Activated CD8-positive, alpha-beta memory T cell treated with anti-CD3 and anti-CD28 coated beads for 36 hours (primary cell): ENCODE results near the gene LRCH1. TPM values are rescaled to one million over a fixed set of nuclear protein-coding genes. Genes with fewer than 3 reads are reported as not detected.

Source experiments
- CTCF ChIA-PET: fragments of 350-600 bp; sonication (Branson Sonifier 250); formaldehyde crosslinking; loops from one replicate; lab custom pipeline; 2021; ENCODE audit warnings: antibody characterized with exemption; lab: Charles Lee
- POLR2A ChIA-PET: fragments of 350-600 bp; sonication (Branson Sonifier 250); formaldehyde crosslinking; loops from one replicate; lab custom pipeline; 2021; ENCODE audit warnings: antibody characterized with exemption; lab: Charles Lee
- total RNA-seq, 2 experiments: library from RNA; stranded (reverse); gene quantifications; one replicate each; pipeline ENCODE4 v1.2.3, GENCODE V29; 2021

LRCH1 gene
- total RNA-seq, 2 experiments from 2014 or later = 16.1 to 16.5 TPM

- ChIA-PET CTCF (no interaction called here), POLR2A (no interaction called here)
Measured at GRCh38 chr13:46578590-46578975, 25.6 kb downstream of the LRCH1 start.

- POLR2A ChIA-PET = no interaction called here
- CTCF ChIA-PET = no interaction called here
Measured at GRCh38 chr13:46580362-46580839, 27.4 kb downstream of the LRCH1 start.

GRCh38 chr13:46582190-46582589, 29.2 kb downstream of the LRCH1 start:
- POLR2A ChIA-PET = no interaction called here
- CTCF ChIA-PET = interaction anchor here (0.6 kb wide), 1 partner anchor 268 kb away, joined by 4 read pairs; no protein-coding TSS in a partner anchor

- POLR2A ChIA-PET = no interaction called here
- CTCF ChIA-PET = no interaction called here
Measured at GRCh38 chr13:46586751-46587514, 34.0 kb downstream of the LRCH1 start.

GRCh38 chr13:46587807-46588418, 34.9 kb downstream of the LRCH1 start:
- CTCF ChIA-PET = interaction anchor here (0.7 kb wide), 1 partner anchor 223 kb away, joined by 3 read pairs; no protein-coding TSS in a partner anchor
- POLR2A ChIA-PET = no interaction called here

- ChIA-PET POLR2A (no interaction called here), CTCF (interaction anchor here (0.6 kb wide), 1 partner anchor 321 kb away, joined by 4 read pairs; no protein-coding TSS in a partner anchor)
Measured at GRCh38 chr13:46592385-46592784, 39.4 kb downstream of the LRCH1 start.

- POLR2A ChIA-PET = no interaction called here
- CTCF ChIA-PET = interaction anchor here (0.8 kb wide), 1 partner anchor 41 kb away, joined by 3 read pairs; no protein-coding TSS in a partner anchor
Measured at GRCh38 chr13:46593398-46593797, 40.4 kb downstream of the LRCH1 start.

- CTCF ChIA-PET = interaction anchor here (0.8 kb wide), 1 partner anchor 43 kb away, joined by 3 read pairs; no protein-coding TSS in a partner anchor
- POLR2A ChIA-PET = no interaction called here
Measured at GRCh38 chr13:46594374-46595078, 41.6 kb downstream of the LRCH1 start.

- POLR2A ChIA-PET = interaction anchor here (0.7 kb wide), 1 partner anchor 18 kb away, joined by 6 read pairs; no protein-coding TSS in a partner anchor
- CTCF ChIA-PET = no interaction called here
Measured at GRCh38 chr13:46595136-46595884, 42.3 kb downstream of the LRCH1 start.

- CTCF ChIA-PET = no interaction called here
Measured at GRCh38 chr13:46595885-46596275, 42.9 kb downstream of the LRCH1 start.

GRCh38 chr13:46596466-46596865, 43.5 kb downstream of the LRCH1 start:
- POLR2A ChIA-PET = no interaction called here
- CTCF ChIA-PET = no interaction called here

More at GRCh38 chr13:46595885-46596275, 42.9 kb downstream of the LRCH1 start:
- POLR2A ChIA-PET = interaction anchor here (0.7 kb wide), 1 partner anchor 18 kb away, joined by 6 read pairs; no protein-coding TSS in a partner anchor

- POLR2A ChIA-PET = no interaction called here
- CTCF ChIA-PET = no interaction called here
Measured at GRCh38 chr13:46598140-46598819, 45.3 kb downstream of the LRCH1 start.

- ChIA-PET POLR2A (no interaction called here), CTCF (no interaction called here)
Measured at GRCh38 chr13:46598820-46599180, 45.8 kb downstream of the LRCH1 start.

- CTCF ChIA-PET = no interaction called here
- POLR2A ChIA-PET = no interaction called here
Measured at GRCh38 chr13:46600943-46601311, 48.0 kb downstream of the LRCH1 start.

GRCh38 chr13:46602531-46602930, 49.6 kb downstream of the LRCH1 start:
- CTCF ChIA-PET = no interaction called here
- POLR2A ChIA-PET = no interaction called here

- ChIA-PET CTCF (no interaction called here), POLR2A (no interaction called here)
Measured at GRCh38 chr13:46603165-46603603, 50.2 kb downstream of the LRCH1 start.

GRCh38 chr13:46604226-46604990, 51.4 kb downstream of the LRCH1 start:
- ChIA-PET CTCF (interaction anchor here (1.1 kb wide), 1 partner anchor 115 kb away, joined by 3 read pairs; no protein-coding TSS in a partner anchor), POLR2A (no interaction called here)
